ENCODE results near the gene NUDCD3. TPM values are rescaled to one million over a fixed set of nuclear protein-coding genes. Genes with fewer than 3 reads are reported as not detected.

NUDCD3 gene
- total RNA-seq, 1 donor from 2014 or later, result 86.8 TPM

DNA sequence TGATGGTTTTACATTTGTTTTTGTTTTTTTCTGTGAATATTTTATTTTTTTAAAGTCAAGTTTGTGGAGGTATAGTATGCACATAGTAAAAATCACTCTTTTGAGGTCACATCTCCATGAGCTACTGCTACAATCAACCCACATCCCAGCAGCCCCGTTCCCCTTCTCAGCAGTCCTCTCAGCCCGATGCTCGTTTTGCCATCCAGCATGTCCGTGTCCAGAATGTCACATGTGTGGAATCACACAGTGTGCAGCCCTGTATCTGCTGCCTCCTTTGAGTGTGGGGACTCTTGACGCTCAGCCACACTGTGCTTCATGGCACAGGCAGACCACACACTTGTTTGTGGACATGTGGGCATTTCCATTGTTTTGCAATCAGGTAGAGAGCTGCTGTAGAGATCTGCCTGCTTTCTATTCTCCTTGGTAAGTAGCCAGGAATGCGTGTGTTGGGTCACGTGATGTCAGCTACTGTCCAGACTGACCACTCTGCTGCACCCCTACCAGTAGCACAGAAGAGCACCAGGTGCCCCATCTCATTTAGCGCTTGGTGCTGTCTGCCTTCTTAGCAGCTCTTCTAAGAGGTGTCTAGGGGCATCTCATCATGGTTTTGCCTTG lies 93.4 kb downstream of the NUDCD3 start:
- Histone ChIP-seq H2AFZ (ENCODE audit: low read depth, low read length) (no peak overlapping the region), H3K4me2 (ENCODE audit: low read length) (no peak overlapping the region), H3K4me3 (ENCODE audit: insufficient read depth, low read depth, low read length) (no peak overlapping the region), H3K27me3 (ENCODE audit: insufficient read depth, low read length) (no peaks in the 10 kb centered on the region), H3K9ac (ENCODE audit: low read length) (no peak overlapping the region), H3K4me1 (ENCODE audit: insufficient read depth, low read length) (no peaks in the 10 kb centered on the region), H3K79me2 (ENCODE audit: insufficient read depth, low read length) (peaks cover 11% of the 10 kb centered on the region), H4K20me1 (ENCODE audit: insufficient read depth, low read length) (peaks cover 70% of the 10 kb centered on the region), H3K9me3 (ENCODE audit: insufficient read depth, low read depth, low read length) (no peaks in the 10 kb centered on the region), H3K27ac (ENCODE audit: low read depth, low read length) (no peak overlapping the region), H3K36me3 (ENCODE audit: insufficient read depth, low read length) (peaks cover under 1% of the 10 kb centered on the region)
- Mint-ChIP-seq H3K27ac (ENCODE audit: unreplicated experiment) (no peak overlapping the region), H3K36me3 (ENCODE audit: low read depth, unreplicated experiment) (peaks cover 34% of the 10 kb centered on the region), H3K27me3 (ENCODE audit: low read depth, unreplicated experiment) (no peaks in the 10 kb centered on the region), H3K4me3 (ENCODE audit: unreplicated experiment) (no peak overlapping the region), H3K9me3 (ENCODE audit: unreplicated experiment) (no peaks in the 10 kb centered on the region), H3K4me1 (ENCODE audit: low read depth, unreplicated experiment) (peaks cover 5% of the 10 kb centered on the region)
- DNase-seq (ENCODE audit: low read depth), result no peak
- FAIRE-seq, result no peak
- TF ChIP-seq, protein P1, sequence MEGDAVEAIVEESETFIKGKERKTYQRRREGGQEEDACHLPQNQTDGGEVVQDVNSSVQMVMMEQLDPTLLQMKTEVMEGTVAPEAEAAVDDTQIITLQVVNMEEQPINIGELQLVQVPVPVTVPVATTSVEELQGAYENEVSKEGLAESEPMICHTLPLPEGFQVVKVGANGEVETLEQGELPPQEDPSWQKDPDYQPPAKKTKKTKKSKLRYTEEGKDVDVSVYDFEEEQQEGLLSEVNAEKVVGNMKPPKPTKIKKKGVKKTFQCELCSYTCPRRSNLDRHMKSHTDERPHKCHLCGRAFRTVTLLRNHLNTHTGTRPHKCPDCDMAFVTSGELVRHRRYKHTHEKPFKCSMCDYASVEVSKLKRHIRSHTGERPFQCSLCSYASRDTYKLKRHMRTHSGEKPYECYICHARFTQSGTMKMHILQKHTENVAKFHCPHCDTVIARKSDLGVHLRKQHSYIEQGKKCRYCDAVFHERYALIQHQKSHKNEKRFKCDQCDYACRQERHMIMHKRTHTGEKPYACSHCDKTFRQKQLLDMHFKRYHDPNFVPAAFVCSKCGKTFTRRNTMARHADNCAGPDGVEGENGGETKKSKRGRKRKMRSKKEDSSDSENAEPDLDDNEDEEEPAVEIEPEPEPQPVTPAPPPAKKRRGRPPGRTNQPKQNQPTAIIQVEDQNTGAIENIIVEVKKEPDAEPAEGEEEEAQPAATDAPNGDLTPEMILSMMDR (IDR thresholded peaks at IDR 0.05; ENCODE audit: insufficient read depth, low read depth, low read length), result no peak
- no peak for TF ChIP-seq EZH2 (IDR thresholded peaks at IDR 0.05; ENCODE audit: insufficient read depth, low read length)

DNA sequence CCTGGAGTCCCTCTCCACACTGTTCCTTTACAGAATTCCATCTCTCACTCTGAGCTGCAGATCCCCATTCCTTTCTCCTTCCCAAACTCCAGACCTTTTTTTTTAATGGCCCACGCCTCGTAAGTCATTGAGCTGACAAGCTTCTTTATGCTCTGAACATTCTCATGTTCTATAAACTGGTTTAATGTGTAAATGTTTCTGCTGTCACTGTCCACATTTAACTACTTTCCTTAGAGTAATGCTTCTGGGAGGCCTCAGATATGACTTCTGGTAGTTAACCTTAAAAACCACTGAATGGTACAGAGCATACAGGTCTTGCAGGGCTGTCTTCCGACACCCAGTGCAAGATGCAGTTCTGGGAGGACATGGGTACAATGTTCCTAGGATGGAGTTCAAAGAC lies 94.0 kb downstream of the NUDCD3 start:
- H3K9me3 ChIP-seq (ENCODE audit: insufficient read depth, low read depth, low read length), result no peaks in the 10 kb centered on the region
- peaks cover 65% of the 10 kb centered on the region for H4K20me1 ChIP-seq (ENCODE audit: insufficient read depth, low read length)
- no peak overlapping the region for H3K4me3 ChIP-seq (ENCODE audit: insufficient read depth, low read depth, low read length)
- no peaks in the 10 kb centered on the region for H3K9me3 Mint-ChIP-seq (ENCODE audit: unreplicated experiment)
- no peak overlapping the region for H2AFZ ChIP-seq (ENCODE audit: low read depth, low read length)
- no peaks in the 10 kb centered on the region for H3K4me1 ChIP-seq (ENCODE audit: insufficient read depth, low read length)
- no peak for DNase-seq (ENCODE audit: low read depth)
- no peak overlapping the region for H3K4me2 ChIP-seq (ENCODE audit: low read length)
- no peak overlapping the region for H3K4me3 Mint-ChIP-seq (ENCODE audit: unreplicated experiment)
- no peak for FAIRE-seq
- no peak overlapping the region for H3K27ac ChIP-seq (ENCODE audit: low read depth, low read length)
- H3K27ac Mint-ChIP-seq (ENCODE audit: unreplicated experiment), result no peak overlapping the region
- peaks cover 33% of the 10 kb centered on the region for H3K36me3 Mint-ChIP-seq (ENCODE audit: low read depth, unreplicated experiment)
- H3K79me2 ChIP-seq (ENCODE audit: insufficient read depth, low read length), result peaks cover 9% of the 10 kb centered on the region
- TF ChIP-seq, protein P1 (IDR thresholded peaks at IDR 0.05; ENCODE audit: insufficient read depth, low read depth, low read length), result no peak
- no peak for TF ChIP-seq EZH2 (IDR thresholded peaks at IDR 0.05; ENCODE audit: insufficient read depth, low read length)
- H3K27me3 Mint-ChIP-seq (ENCODE audit: low read depth, unreplicated experiment), result no peaks in the 10 kb centered on the region
- peaks cover 2% of the 10 kb centered on the region for H3K36me3 ChIP-seq (ENCODE audit: insufficient read depth, low read length)
- H3K4me1 Mint-ChIP-seq (ENCODE audit: low read depth, unreplicated experiment), result peaks cover 5% of the 10 kb centered on the region
- H3K27me3 ChIP-seq (ENCODE audit: insufficient read depth, low read length), result no peaks in the 10 kb centered on the region
- no peak overlapping the region for H3K9ac ChIP-seq (ENCODE audit: low read length)

DNA sequence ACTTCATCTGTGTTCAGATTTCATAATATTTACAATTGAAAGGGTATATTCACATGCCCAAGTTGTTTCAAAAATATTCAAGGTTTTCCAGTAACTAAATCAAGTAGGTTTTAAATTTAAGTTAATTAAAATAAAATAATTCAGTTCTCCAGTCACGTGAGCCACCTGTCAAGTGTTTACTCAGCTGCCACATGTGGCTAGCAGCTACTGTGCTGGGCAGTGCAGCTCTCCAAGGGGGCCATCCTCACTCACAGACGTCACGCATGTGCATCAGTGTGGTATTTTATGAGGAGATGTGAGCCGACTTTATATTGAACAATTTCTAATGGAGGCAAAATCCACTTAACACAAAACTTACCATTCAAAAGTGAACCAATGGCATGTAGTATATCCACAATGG lies 95.4 kb downstream of the NUDCD3 start:
- Histone ChIP-seq H3K4me3 (ENCODE audit: insufficient read depth, low read depth, low read length) (no peak overlapping the region), H3K27ac (ENCODE audit: low read depth, low read length) (no peak overlapping the region), H3K9me3 (ENCODE audit: insufficient read depth, low read depth, low read length) (no peaks in the 10 kb centered on the region), H3K9ac (ENCODE audit: low read length) (no peak overlapping the region), H3K4me2 (ENCODE audit: low read length) (no peak overlapping the region), H3K27me3 (ENCODE audit: insufficient read depth, low read length) (no peaks in the 10 kb centered on the region), H2AFZ (ENCODE audit: low read depth, low read length) (no peak overlapping the region), H3K79me2 (ENCODE audit: insufficient read depth, low read length) (peaks cover 9% of the 10 kb centered on the region), H4K20me1 (ENCODE audit: insufficient read depth, low read length) (peaks cover 51% of the 10 kb centered on the region), H3K4me1 (ENCODE audit: insufficient read depth, low read length) (no peaks in the 10 kb centered on the region), H3K36me3 (ENCODE audit: insufficient read depth, low read length) (peaks cover 13% of the 10 kb centered on the region)
- no peaks in the 10 kb centered on the region for H3K27me3 Mint-ChIP-seq (ENCODE audit: low read depth, unreplicated experiment)
- no peak overlapping the region for H3K4me3 Mint-ChIP-seq (ENCODE audit: unreplicated experiment)
- no peak for DNase-seq (ENCODE audit: low read depth)
- peaks cover 5% of the 10 kb centered on the region for H3K4me1 Mint-ChIP-seq (ENCODE audit: low read depth, unreplicated experiment)
- no peaks in the 10 kb centered on the region for H3K9me3 Mint-ChIP-seq (ENCODE audit: unreplicated experiment)
- TF ChIP-seq, protein P1 (IDR thresholded peaks at IDR 0.05; ENCODE audit: insufficient read depth, low read depth, low read length), result no peak
- no peak for TF ChIP-seq EZH2 (IDR thresholded peaks at IDR 0.05; ENCODE audit: insufficient read depth, low read length)
- H3K36me3 Mint-ChIP-seq (ENCODE audit: low read depth, unreplicated experiment), result peaks cover 37% of the 10 kb centered on the region
- FAIRE-seq, result no peak
- H3K27ac Mint-ChIP-seq (ENCODE audit: unreplicated experiment), result no peak overlapping the region
